Nephron progenitor cell (in vitro differentiated cells): Measurements from ENCODE around the gene KLF13.

Experiments used
- DNase-seq: peaks from one replicate; pipeline ENCODE4 v3.0.0; 2021
- H3K27ac Mint-ChIP-seq: 2 replicates; pipeline ENCODE4 v1.8.0; 2021; ENCODE audit warnings: mild to moderate bottlenecking, moderate library complexity, mixed read lengths
- H3K27me3 Mint-ChIP-seq: 2 replicates; pipeline ENCODE4 v1.8.0; 2021; ENCODE audit warnings: mild to moderate bottlenecking, low read depth, mixed read lengths; ENCODE audit not compliant: poor library complexity
- H3K36me3 Mint-ChIP-seq: 2 replicates; pipeline ENCODE4 v1.8.0; 2021; ENCODE audit warnings: low read depth, mixed read lengths
- H3K4me1 Mint-ChIP-seq: 2 replicates; pipeline ENCODE4 v1.8.0; 2021; ENCODE audit warnings: mixed read lengths
- H3K4me3 Mint-ChIP-seq: 2 replicates; pipeline ENCODE4 v1.8.0; 2021; ENCODE audit warnings: mild to moderate bottlenecking, moderate library complexity, mixed read lengths
- H3K9me3 Mint-ChIP-seq: 2 replicates; pipeline ENCODE4 v1.8.0; 2021; ENCODE audit warnings: mild to moderate bottlenecking, moderate library complexity, mixed read lengths
- TF ChIP-seq, protein P1 (sequence below): fragments of 200-600 bp; sonication (generic); IDR thresholded peaks from 2 replicates; pipeline ENCODE4 v1.5.0; 2021; ENCODE audit warnings: antibody characterized with exemption

Gene KLF13

DNA sequence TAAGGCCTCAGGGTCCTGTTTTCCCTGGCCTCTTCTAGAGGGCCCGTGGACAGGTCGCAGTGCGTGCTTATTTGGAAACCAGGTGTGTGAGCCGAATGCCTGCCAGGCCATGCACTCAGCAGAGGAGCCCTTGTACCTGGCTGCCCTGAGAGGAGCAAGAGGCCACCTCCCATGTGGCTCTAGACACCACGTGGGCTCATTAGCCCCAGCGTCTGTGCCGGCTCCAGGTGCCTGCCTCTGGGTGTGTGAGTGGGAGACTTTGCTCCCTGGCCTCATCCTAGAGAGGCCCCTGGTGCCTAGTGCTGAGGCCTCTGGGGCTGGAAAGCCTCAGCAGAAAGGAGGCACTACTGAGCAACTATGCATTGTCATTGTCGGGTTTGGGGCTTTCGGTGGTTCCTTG is 50.4 kb downstream of the KLF13 start:
- Mint-ChIP-seq H3K4me1 (peaks cover 36% of the 10 kb centered on the region), H3K27me3 (no peaks in the 10 kb centered on the region), H3K27ac (no peak overlapping the region), H3K4me3 (no peak overlapping the region), H3K9me3 (peaks cover 6% of the 10 kb centered on the region), H3K36me3 (peaks cover 18% of the 10 kb centered on the region)
- DNase-seq, result no peak
- TF ChIP-seq, protein P1, sequence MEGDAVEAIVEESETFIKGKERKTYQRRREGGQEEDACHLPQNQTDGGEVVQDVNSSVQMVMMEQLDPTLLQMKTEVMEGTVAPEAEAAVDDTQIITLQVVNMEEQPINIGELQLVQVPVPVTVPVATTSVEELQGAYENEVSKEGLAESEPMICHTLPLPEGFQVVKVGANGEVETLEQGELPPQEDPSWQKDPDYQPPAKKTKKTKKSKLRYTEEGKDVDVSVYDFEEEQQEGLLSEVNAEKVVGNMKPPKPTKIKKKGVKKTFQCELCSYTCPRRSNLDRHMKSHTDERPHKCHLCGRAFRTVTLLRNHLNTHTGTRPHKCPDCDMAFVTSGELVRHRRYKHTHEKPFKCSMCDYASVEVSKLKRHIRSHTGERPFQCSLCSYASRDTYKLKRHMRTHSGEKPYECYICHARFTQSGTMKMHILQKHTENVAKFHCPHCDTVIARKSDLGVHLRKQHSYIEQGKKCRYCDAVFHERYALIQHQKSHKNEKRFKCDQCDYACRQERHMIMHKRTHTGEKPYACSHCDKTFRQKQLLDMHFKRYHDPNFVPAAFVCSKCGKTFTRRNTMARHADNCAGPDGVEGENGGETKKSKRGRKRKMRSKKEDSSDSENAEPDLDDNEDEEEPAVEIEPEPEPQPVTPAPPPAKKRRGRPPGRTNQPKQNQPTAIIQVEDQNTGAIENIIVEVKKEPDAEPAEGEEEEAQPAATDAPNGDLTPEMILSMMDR, result no peak

DNA sequence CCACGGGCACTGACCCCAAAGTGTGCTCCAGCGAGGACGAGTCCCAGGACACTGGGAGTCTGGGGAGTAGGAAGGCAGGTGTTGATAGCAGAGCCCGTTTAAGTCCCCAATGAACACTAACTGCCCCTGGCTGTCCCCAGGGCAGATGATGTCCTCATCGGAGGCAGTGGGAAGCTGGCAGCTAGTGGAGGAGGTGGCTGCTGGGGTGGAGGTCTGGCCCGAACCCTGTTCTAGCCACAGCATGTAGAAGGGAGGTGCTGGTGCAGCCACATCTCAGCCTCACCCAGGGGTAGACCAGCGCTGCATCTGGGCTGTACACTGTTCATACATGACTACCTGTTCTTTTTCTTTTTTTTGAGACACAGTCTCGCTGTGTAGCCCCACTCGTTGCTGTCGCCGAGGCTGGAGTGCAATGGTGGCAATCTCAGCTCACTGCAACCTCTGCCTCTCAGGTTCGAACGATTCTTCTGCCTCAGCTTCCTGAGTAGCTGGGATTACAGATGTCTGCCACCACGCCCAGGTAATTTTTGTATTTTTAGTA is 51.8 kb downstream of the KLF13 start:
- Mint-ChIP-seq H3K4me1 (peaks cover 33% of the 10 kb centered on the region), H3K27ac (peak overlapping the region; percentile 88), H3K27me3 (peaks cover 1% of the 10 kb centered on the region), H3K36me3 (peaks cover 8% of the 10 kb centered on the region), H3K9me3 (peaks cover 6% of the 10 kb centered on the region), H3K4me3 (no peak overlapping the region)
- no peak for DNase-seq
- TF ChIP-seq, protein P1, result no peak

DNA sequence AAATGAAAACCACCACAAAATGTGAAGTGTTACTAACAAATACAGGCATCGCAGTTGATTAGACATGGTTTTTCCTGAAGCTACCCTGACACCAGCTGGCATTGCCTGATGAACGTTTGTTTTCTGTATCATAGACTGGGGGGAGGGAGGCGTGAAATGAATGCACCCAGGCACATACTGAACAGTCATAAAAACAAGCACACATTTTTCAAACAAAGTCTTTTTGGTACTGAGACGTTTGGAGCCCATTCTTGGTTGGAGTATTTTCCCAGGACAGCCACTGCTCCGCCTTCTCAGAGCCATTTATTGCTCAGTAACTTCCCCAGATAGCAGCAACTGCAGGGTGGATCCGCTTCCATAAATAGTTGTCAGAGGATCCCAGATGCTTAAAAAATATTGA is 52.4 kb downstream of the KLF13 start:
- Mint-ChIP-seq H3K27me3 (peaks cover 3% of the 10 kb centered on the region), H3K4me1 (peaks cover 32% of the 10 kb centered on the region), H3K4me3 (no peak overlapping the region), H3K27ac (peak overlapping the region; percentile 45), H3K36me3 (peaks cover 8% of the 10 kb centered on the region), H3K9me3 (peaks cover 6% of the 10 kb centered on the region)
- no peak for DNase-seq
- TF ChIP-seq, protein P1, result no peak

DNA sequence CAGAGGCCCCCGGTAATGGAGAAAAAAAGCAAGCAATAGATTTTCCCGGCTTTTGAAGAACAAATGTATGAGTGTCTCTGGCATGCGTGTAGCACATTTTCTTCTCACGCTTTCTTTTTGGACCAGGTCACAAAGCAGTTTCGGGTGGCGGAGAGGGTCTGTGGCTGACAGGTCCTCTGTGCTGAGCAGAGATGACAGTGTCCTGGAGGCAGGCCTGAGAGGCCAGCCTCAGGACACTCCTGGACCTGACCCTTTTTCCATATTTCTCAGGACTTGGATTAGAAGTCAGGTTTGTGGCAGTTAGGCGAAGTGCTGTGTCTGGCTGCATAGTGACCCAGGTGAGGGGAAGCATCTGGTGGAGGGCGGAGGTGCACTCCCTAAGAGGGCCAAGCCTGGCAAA is 52.9 kb downstream of the KLF13 start:
- TF ChIP-seq, protein P1, result no peak
- DNase-seq, result no peak
- Mint-ChIP-seq H3K9me3 (peaks cover 6% of the 10 kb centered on the region), H3K36me3 (peaks cover 8% of the 10 kb centered on the region), H3K27me3 (peaks cover 3% of the 10 kb centered on the region), H3K27ac (no peak overlapping the region), H3K4me3 (no peak overlapping the region), H3K4me1 (peaks cover 32% of the 10 kb centered on the region)

DNA sequence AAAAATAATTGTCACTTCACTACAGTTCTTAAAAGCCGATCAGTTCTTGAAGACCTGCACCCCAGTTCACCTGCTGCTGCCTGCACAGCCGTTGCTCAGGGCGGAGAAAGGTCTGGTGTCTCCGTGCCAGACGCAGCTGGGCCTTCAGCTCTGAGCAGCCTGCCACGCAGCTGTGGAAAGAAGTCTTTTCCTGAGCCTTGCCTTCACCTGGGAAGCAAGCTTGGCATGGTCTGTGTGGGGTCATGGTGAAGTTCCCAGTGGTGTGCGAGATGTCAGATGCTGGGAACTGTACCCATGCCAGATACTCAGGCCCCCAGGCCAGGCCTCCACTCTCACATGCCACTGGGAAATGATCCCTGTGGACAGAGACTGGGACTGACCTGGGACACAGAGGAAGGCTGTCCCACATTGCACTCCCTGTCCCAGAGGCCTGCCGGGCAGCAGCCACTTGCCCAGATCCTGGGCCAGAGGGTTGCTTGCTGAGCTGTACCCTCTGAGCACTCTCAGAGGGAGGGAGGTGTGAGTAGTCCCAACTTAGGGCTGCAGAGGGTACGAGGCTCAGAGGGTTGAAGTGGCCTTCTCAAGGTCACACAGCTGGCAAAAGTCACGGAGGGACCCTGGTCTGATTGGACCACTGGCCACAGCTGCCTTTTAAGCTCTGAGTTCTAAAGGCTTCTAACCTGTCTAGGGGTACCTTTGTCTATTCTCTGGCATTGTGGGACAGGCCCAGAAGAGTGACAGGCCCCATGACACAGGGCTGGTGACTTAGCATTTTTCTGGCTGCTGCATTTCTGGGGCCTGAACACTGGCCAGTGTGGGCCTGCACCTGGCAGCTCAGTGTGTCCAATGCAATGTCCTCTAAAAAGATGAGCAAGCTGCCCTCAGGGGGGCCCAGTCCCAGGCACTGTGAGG is 55.4 kb downstream of the KLF13 start:
- peaks cover 13% of the 10 kb centered on the region for H3K36me3 Mint-ChIP-seq
- H3K27me3 Mint-ChIP-seq, result peaks cover 3% of the 10 kb centered on the region
- TF ChIP-seq, protein P1, result no peak
- no peak overlapping the region for H3K4me3 Mint-ChIP-seq
- no peak overlapping the region for H3K27ac Mint-ChIP-seq
- DNase-seq, result no peak
- H3K9me3 Mint-ChIP-seq, result peaks cover 13% of the 10 kb centered on the region
- H3K4me1 Mint-ChIP-seq, result peaks cover 25% of the 10 kb centered on the region

DNA sequence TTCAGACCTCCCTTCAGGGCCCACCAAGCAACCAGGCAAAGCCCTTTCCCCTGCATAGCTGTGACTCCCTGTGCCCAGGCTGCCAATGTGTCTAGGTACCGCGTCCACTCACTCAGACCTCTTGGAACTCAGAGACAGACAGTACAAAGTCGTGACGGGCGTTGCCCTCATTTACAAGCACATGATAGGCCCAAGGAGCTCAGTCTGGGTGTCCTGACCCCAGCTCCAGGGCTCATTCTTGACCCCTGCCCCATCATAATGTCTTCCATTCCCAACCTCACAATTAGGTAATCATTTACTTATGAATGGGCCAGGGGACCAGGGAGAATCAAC is 56.0 kb downstream of the KLF13 start:
- DNase-seq, result no peak
- peaks cover 13% of the 10 kb centered on the region for H3K36me3 Mint-ChIP-seq
- peaks cover 25% of the 10 kb centered on the region for H3K4me1 Mint-ChIP-seq
- peaks cover 16% of the 10 kb centered on the region for H3K9me3 Mint-ChIP-seq
- TF ChIP-seq, protein P1, result no peak
- H3K4me3 Mint-ChIP-seq, result no peak overlapping the region
- peaks cover 4% of the 10 kb centered on the region for H3K27me3 Mint-ChIP-seq
- H3K27ac Mint-ChIP-seq, result no peak overlapping the region
